Stimulated activated CD4-positive, alpha-beta T cell treated with anti-CD3 and anti-CD28 coated beads, Interleukin-4, amount 100 ng/mL, for 48 hours (primary cell): ENCODE results near the gene TUBB4B.

Source experiments
- DNase-seq, 2 donors: peaks; one replicate each; pipeline ENCODE4 v3.0.0-alpha.2; 2020; ENCODE audit warnings: low read depth in 2 of 2

TUBB4B gene

GRCh38 chr9:137225699-137226331 lies 15.3 kb upstream of the TUBB4B start:
- DNase-seq: no peak

GRCh38 chr9:137226338-137227053 lies 14.6 kb upstream of the TUBB4B start:
- no peak for DNase-seq

GRCh38 chr9:137227054-137227852 lies 13.8 kb upstream of the TUBB4B start, which contains the start of gene RNF224:
Gene RNF224 (plus strand): TSS chr9:137227502. CDS start chr9:137228336, 834 bp downstream.
- peak; percentile 73 to 80 for DNase-seq

- DNase-seq: no peak
These were observed 13.1 kb upstream of the TUBB4B start for GRCh38 chr9:137227853-137228505.

GRCh38 chr9:137228506-137228967 lies 12.6 kb upstream of the TUBB4B start:
- DNase-seq: no peak

- DNase-seq: no peak
These were observed 11.9 kb upstream of the TUBB4B start for GRCh38 chr9:137228968-137229896.

GRCh38 chr9:137229903-137230704 lies 11.0 kb upstream of the TUBB4B start:
- DNase-seq: no peak

GRCh38 chr9:137230705-137231371 lies 10.2 kb upstream of the TUBB4B start, which contains the start of gene SLC34A3:
Gene SLC34A3 (plus strand): TSS chr9:137230901. CDS start chr9:137231703, 802 bp downstream.
- DNase-seq: no peak

GRCh38 chr9:137231372-137232039 lies 9.6 kb upstream of the TUBB4B start:
- no peak for DNase-seq

- DNase-seq: no peak
These were observed 9.0 kb upstream of the TUBB4B start for GRCh38 chr9:137232101-137232500.

GRCh38 chr9:137232510-137232909 lies 8.6 kb upstream of the TUBB4B start:
- DNase-seq: no peak

GRCh38 chr9:137233143-137233980 lies 7.7 kb upstream of the TUBB4B start:
- DNase-seq: no peak

- DNase-seq: no peak
These were observed 6.9 kb upstream of the TUBB4B start for GRCh38 chr9:137234055-137234697.

- DNase-seq: no peak
These were observed 6.2 kb upstream of the TUBB4B start for GRCh38 chr9:137234758-137235423.

- no peak for DNase-seq
These were observed 5.5 kb upstream of the TUBB4B start for GRCh38 chr9:137235424-137236237.
